Liver (tissue), 9 donors: ENCODE measurements around the gene TGM6. TPM values are rescaled to one million over a fixed set of nuclear protein-coding genes. Genes with fewer than 3 reads are reported as not detected.

Source experiments
- DNase-seq: peaks from one replicate; pipeline ENCODE4 v3.0.0-alpha.2; 2017; ENCODE audit warnings: low spot score
- H3K27ac ChIP-seq, 2 donors: one replicate each; pipeline ENCODE4 v1.7.0; 2013; ENCODE audit warnings: inconsistent platforms in 2 of 2, low read length in 2 of 2, control low read depth in 1 of 2, low read depth in 1 of 2, mild to moderate bottlenecking in 1 of 2
- H3K27me3 ChIP-seq, 4 donors: one replicate each; pipeline versions ENCODE4 v1.6.1 to v1.7.0; 2013; ENCODE audit warnings: low read length in 3 of 4, inconsistent platforms in 1 of 4, mild to moderate bottlenecking in 1 of 4, moderate library complexity in 1 of 4; ENCODE audit not compliant: control insufficient read depth in 4 of 4, insufficient read depth in 4 of 4
- H3K36me3 ChIP-seq, 4 donors: one replicate each; pipeline versions ENCODE4 v1.6.1 to v1.7.0; 2013; ENCODE audit warnings: low read length in 3 of 4, mild to moderate bottlenecking in 3 of 4, low read depth in 1 of 4, moderate library complexity in 1 of 4; ENCODE audit not compliant: control insufficient read depth in 4 of 4, insufficient read depth in 3 of 4
- H3K4me1 ChIP-seq, 4 donors: one replicate each; pipeline versions ENCODE4 v1.6.1 to v1.7.0; 2013; ENCODE audit warnings: low read length in 3 of 4, mild to moderate bottlenecking in 3 of 4, moderate library complexity in 1 of 4; ENCODE audit not compliant: control insufficient read depth in 4 of 4, insufficient read depth in 4 of 4
- H3K4me3 ChIP-seq, 3 donors: one replicate each; pipeline versions ENCODE4 v1.6.1 to v1.7.0; 2013; ENCODE audit warnings: low read length in 3 of 3, control low read depth in 1 of 3, low read depth in 1 of 3, mild to moderate bottlenecking in 1 of 3
- H3K9ac ChIP-seq, 2 donors: one replicate each; pipeline ENCODE4 v1.7.0; 2013; ENCODE audit warnings: low read length in 2 of 2, mild to moderate bottlenecking in 2 of 2, moderate library complexity in 2 of 2, control low read depth in 1 of 2, low read depth in 1 of 2
- H3K9me3 ChIP-seq, 4 donors: one replicate each; pipeline versions ENCODE4 v1.6.1 to v1.7.0; 2013; ENCODE audit warnings: low read length in 3 of 4; ENCODE audit not compliant: control insufficient read depth in 4 of 4
- CTCF ChIP-seq: fragments of 150-350 bp; IDR thresholded peaks from 2 replicates; pipeline ENCODE4 v1.5.1; 2017; ENCODE audit warnings: improper control_type of control experiment, low read depth, low read length; ENCODE audit not compliant: missing input control
- EGR1 ChIP-seq, 2 donors: IDR thresholded peaks; 2 replicates each; pipeline ENCODE4 v1.6.1; 2016 to 2018; ENCODE audit warnings: antibody characterized with exemption in 2 of 2, low read depth in 2 of 2
- FOXA1 ChIP-seq: IDR thresholded peaks from 2 replicates; pipeline ENCODE4 v1.6.1; 2016; ENCODE audit warnings: antibody characterized with exemption
- GABPA ChIP-seq, 2 donors: IDR thresholded peaks in 1 of 2; conservative IDR thresholded peaks in 1 of 2; 2 replicates each; pipeline ENCODE4 v1.6.1; 2016; ENCODE audit warnings: antibody characterized with exemption in 2 of 2, mild to moderate bottlenecking in 1 of 2, moderate library complexity in 1 of 2
- HNF4A ChIP-seq, 2 donors: conservative IDR thresholded peaks; 2 replicates each; pipeline ENCODE4 v1.6.1; 2016; ENCODE audit warnings: antibody characterized with exemption in 2 of 2, mild to moderate bottlenecking in 2 of 2
- HNF4G ChIP-seq: IDR thresholded peaks from 2 replicates; pipeline ENCODE4 v1.6.1; 2016; ENCODE audit warnings: antibody characterized with exemption
- JUND ChIP-seq, 2 donors: IDR thresholded peaks; 2 replicates each; pipeline ENCODE4 v1.6.1; 2016; ENCODE audit warnings: antibody characterized with exemption in 2 of 2
- RAD21 ChIP-seq, 2 donors: IDR thresholded peaks; 2 replicates each; pipeline ENCODE4 v1.6.1; 2016; ENCODE audit warnings: antibody characterized with exemption in 2 of 2, mild to moderate bottlenecking in 2 of 2
- REST ChIP-seq: IDR thresholded peaks from 2 replicates; pipeline ENCODE4 v1.6.1; 2016; ENCODE audit warnings: antibody characterized with exemption, mild to moderate bottlenecking
- SP1 ChIP-seq: IDR thresholded peaks from 2 replicates; pipeline ENCODE4 v1.6.1; 2018; ENCODE audit warnings: antibody characterized with exemption, mild to moderate bottlenecking
- WGBS: extraction: QIAGEN DNeasy Blood & Tissue Kit; methylation state at CpG from one replicate; pipeline ENCODE4 v1.1.7; 2013; 5-methylcytosine and 5-hydroxymethylcytosine counted together
- polyA plus RNA-seq, 2 donors: library from polyadenylated mRNA; stranded (reverse) in 1 of 2; unstranded in 1 of 2; fragments of 200-250 nt in 1 of 2; fragments of >200 nt in 1 of 2; fragmentation: Nextera tagmentation in 1 of 2; extraction: Ambion mirVana in 1 of 2; gene quantifications; one replicate each; pipeline versions ENCODE4 v1.2.1 to v1.2.3, GENCODE V29; 2013 to 2015
- total RNA-seq, 2 donors: library from RNA; depleted of rRNA; stranded (reverse); fragments of >200 nt; gene quantifications; one replicate each; pipeline ENCODE4 v1.2.3, GENCODE V29; 2014
- donor health status: healthy.
- donor health status: healthy.
- donor health status: healthy.
- donor health status: healthy.
- donor health status: healthy.

The TGM6 gene
- total and polyA plus RNA-seq, 4 donors, result not detected

GRCh38 chr20:2467412-2467811 is 86.7 kb downstream of the TGM6 start (continued):
- no peak for TF ChIP-seq REST
- no peak for TF ChIP-seq EGR1 (IDR thresholded peaks at IDR 0.05; ENCODE audit: low read depth in 2 of 2)
- TF ChIP-seq FOXA1, result no peak

- no peaks in the 10 kb centered on the region for H3K27me3 ChIP-seq
- H3K9ac ChIP-seq, result peak overlapping the region in 1 of 2 donors; percentile 10
- H3K36me3 ChIP-seq, result peaks cover 11 to 40% (median 36%) of the 10 kb centered on the region in 4 donors
- DNase-seq, result no peak
- H3K27ac ChIP-seq, result no peak overlapping the region
- peak overlapping the region in 1 of 3 donors; percentile 68 for H3K4me3 ChIP-seq
- H3K9me3 ChIP-seq, result no peaks in the 10 kb centered on the region
- no peak for TF ChIP-seq HNF4G
- TF ChIP-seq JUND (IDR thresholded peaks at IDR 0.05), result no peak
- TF ChIP-seq EGR1 (IDR thresholded peaks at IDR 0.05; ENCODE audit: low read depth in 2 of 2), result no peak
- WGBS, result 82% methylated on average over 11 of the region's 11 CpGs
- peaks cover 4 to 20% (median 14%) of the 10 kb centered on the region in 4 donors for H3K4me1 ChIP-seq
These were observed 88.1 kb downstream of the TGM6 start for GRCh38 chr20:2468581-2469407.

GRCh38 chr20:2469991-2470422 is 89.3 kb downstream of the TGM6 start:
- WGBS, result under 1% methylated on average over 19 of the region's 19 CpGs
- peaks cover 4 to 20% (median 14%) of the 10 kb centered on the region in 4 donors for H3K4me1 ChIP-seq
- DNase-seq, result peak; percentile 54

More at GRCh38 chr20:2469991-2470422, 89.3 kb downstream of the TGM6 start:
- H3K36me3 ChIP-seq, result peaks cover 6 to 28% (median 24%) of the 10 kb centered on the region in 4 donors
- peak overlapping the region; percentile 68 to 90 (median 80) for H3K4me3 ChIP-seq
- TF ChIP-seq GABPA (IDR thresholded peaks at IDR 0.05 in 1 of 2, conservative IDR thresholded peaks at IDR 0.05 in 1 of 2) (no peak), CTCF (no peak), RAD21 (IDR thresholded peaks at IDR 0.05) (no peak), HNF4A (conservative IDR thresholded peaks at IDR 0.05) (no peak), SP1 (no peak)
- H3K27ac ChIP-seq, result peak overlapping the region; percentile 85 to 93
- H3K9ac ChIP-seq, result peak overlapping the region; percentile 82 to 91
- H3K9me3 ChIP-seq, result no peaks in the 10 kb centered on the region
- H3K27me3 ChIP-seq, result no peaks in the 10 kb centered on the region
